ENCODE data around the gene OLFM3.

DNA sequence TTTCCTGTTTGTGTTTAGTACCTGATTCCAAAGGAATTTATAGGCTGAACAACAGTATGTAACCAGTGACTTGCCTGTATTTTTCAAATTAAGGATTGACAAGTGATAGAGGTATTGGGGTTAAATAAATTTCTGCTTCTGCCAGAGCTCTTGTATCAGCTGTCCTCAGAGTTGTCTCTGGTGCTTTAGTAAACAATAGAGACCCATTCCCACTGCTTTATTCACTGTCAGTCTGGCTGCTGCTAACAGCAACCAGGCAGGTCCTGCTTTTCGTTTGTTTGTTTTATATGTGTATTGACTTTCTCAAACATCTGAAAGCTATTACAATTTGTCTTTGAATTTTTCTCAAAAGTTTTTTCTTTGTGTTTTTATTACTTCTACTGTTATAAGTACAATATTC lies 76.1 kb downstream of the OLFM3 start:
- TF ChIP-seq, protein P1, sequence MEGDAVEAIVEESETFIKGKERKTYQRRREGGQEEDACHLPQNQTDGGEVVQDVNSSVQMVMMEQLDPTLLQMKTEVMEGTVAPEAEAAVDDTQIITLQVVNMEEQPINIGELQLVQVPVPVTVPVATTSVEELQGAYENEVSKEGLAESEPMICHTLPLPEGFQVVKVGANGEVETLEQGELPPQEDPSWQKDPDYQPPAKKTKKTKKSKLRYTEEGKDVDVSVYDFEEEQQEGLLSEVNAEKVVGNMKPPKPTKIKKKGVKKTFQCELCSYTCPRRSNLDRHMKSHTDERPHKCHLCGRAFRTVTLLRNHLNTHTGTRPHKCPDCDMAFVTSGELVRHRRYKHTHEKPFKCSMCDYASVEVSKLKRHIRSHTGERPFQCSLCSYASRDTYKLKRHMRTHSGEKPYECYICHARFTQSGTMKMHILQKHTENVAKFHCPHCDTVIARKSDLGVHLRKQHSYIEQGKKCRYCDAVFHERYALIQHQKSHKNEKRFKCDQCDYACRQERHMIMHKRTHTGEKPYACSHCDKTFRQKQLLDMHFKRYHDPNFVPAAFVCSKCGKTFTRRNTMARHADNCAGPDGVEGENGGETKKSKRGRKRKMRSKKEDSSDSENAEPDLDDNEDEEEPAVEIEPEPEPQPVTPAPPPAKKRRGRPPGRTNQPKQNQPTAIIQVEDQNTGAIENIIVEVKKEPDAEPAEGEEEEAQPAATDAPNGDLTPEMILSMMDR (IDR thresholded peaks at IDR 0.05; ENCODE audit: insufficient read depth, low read length, poor library complexity, severe bottlenecking) = no peak
- no peak for TF ChIP-seq EZH2phosphoT487 (conservative IDR thresholded peaks at IDR 0.05; ENCODE audit: low read length)

All from SU-DHL-6 (cell line).